HG03159 (cell line): Measurements from ENCODE around the gene DPEP1.
A peak's percentile ranks its signal among the peaks of the same experiment; 100 is the strongest.

Experiments
- ATAC-seq: cut with Tn5 transposase; IDR thresholded peaks from one replicate; pipeline ENCODE4 v1.9.1; 2021; ENCODE audit warnings: mild to moderate bottlenecking, moderate library complexity; ENCODE audit not compliant: unreplicated experiment

DPEP1 gene

GRCh38 chr16:89678258-89678657 is 64.8 kb downstream of the DPEP1 start:
- no peak for ATAC-seq

DNA sequence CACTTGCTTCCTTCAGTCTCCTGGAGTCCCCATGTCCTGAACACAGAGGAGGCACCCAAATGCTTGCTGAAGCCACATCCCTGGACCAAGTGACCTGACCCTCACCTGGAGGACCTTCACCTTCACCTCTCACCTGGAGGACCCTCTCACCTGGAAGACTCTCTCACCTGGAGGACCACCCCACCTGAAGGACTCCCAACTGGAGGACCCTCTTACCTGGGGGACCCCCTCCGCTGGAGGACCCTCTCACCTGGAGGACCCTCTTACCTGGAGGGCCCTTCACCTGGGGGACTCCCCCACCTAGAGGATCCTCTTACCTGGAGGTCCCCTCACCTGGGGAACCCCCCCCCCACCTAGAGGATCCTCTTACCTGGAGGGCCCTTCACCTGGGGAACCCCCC is 72.5 kb downstream of the DPEP1 start:
- no peak for ATAC-seq

DNA sequence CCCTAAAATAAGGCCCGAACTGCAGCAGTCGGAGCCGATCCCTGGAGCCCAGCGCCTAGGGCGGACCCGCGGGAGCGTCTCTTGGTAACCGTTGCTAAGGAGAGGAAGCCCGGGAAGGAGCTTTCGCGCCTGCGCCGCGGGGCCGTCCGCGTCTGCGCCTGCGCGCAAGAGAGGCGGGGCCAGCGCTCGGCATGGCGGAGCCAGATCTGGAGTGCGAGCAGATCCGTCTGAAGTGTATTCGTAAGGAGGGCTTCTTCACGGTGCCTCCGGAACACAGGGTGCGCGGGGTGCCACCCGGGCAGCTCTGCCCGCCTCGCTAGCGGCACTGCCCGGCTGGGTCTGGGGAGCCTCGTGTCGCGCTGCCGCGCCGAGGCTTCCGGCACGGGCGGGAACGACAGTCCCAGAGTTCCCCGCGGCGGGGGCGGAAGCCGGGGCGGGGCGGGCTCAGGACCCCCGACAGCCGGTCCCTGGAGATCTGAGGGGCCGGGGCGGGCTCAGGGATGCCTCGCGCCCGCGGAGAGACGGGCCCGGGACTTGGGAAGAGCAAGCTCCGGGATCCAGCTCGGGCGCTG is 73.2 kb downstream of the DPEP1 start, which contains the start of gene CDK10:
TSS of gene CDK10 (plus strand) at position 170 of the 572 bp plus-strand sequence. CDS start at position 192, 22 bp downstream.
- peak; percentile 79 for ATAC-seq

DNA sequence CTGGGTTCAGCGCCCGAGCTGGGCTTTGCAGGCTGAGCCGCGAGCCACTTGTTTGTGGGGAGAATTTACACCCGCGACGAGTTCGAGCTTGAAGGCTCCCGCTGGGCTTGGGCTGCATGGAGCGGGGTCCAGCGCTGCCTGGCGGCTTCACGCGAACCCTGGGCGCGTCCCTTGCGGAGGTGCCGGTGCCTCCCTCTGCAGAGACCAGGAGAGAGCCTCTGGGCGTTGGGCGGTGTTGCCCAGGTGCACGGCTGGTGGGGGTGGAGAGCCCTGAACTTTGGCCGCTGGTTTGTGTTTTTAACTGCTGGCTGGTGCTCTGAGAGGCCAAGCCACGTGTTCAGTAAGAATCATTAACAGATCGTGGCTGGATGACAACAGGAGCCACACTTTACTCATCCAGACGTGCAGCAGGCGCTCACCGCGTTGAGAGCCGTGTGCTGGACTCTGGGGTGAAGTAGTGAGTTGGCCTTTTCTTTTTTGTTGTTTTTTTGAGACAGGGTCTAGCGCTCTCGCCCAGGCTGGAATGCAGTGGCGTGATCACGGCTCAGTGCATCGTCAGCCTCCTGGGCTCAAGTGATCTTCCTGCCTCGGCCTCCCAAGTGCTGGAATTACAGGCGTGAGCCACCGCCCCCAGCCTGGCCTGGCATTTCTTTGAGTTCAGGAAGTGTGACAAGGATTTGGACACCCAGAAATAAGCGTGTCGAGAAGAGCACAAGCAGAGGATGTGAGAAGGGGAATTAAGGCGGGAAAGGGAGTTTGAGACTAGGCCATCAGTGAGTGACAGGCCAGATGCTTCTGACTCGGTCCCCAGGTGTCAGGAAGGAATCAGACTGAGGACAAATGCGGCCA is 73.9 kb downstream of the DPEP1 start:
- peak; percentile 37 for ATAC-seq
